HG02588 (cell line): ENCODE results near the gene TUBG2.

ENCODE experiments used
- ATAC-seq: cut with Tn5 transposase; IDR thresholded peaks from one replicate; pipeline ENCODE4 v1.9.1; 2021; ENCODE audit warnings: mild to moderate bottlenecking, moderate library complexity; ENCODE audit not compliant: unreplicated experiment

Gene TUBG2

GRCh38 chr17:42676424-42677011 is 17.4 kb downstream of the TUBG2 start, which contains the start of gene PLEKHH3:
PLEKHH3 (minus strand) TSS chr17:42676994; CDS start chr17:42676563, 431 bp downstream.
- no peak for ATAC-seq

GRCh38 chr17:42677012-42677857 is 18.2 kb downstream of the TUBG2 start:
- peak; percentile 61 for ATAC-seq

GRCh38 chr17:42677921-42678781 is 19.1 kb downstream of the TUBG2 start:
- peak; percentile 29 for ATAC-seq

GRCh38 chr17:42678951-42679491 is 19.9 kb downstream of the TUBG2 start:
- ATAC-seq: no peak

GRCh38 chr17:42679492-42680330 is 20.6 kb downstream of the TUBG2 start:
- peak; percentile 19 for ATAC-seq

GRCh38 chr17:42680331-42680808 is 21.3 kb downstream of the TUBG2 start:
- no peak for ATAC-seq

DNA sequence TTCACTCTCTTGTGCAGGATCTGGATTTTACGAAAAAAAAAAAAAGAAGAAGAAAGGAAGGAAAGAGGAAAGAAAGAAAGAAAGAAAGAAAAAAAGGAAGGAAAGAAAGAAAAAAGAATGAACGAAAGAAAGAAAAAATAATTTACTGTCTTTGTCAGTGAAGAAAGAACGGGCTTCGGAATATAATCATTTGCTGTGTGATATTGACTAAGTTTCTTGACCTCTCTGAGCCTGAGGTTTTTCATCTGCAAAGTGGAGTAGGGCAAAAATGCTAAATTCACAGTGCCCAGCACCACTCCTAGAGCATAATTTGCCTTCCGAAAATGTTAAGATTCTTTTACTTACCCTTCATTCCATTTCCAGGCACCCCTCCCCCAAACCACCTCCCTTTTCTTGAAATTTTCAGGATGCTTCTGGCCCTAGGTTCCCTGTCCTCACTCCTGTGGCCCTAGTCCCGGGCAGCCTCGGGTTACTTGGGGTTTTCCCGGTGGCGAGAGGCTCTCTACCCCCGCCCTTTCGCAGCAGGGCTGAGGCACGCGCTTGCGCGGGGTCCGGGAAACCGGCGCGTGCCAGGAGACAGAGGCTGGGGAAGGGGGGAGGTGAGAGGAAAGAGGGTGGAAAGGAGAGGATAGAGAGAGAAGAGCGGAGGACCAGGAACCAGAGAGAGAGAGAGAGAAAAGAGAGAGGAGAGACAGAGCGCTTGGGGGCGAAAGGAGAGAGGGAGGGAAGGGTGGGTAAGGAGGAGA is 23.1 kb downstream of the TUBG2 start, which contains the start of gene CNTNAP1:
CNTNAP1 (plus strand) TSS at position 556 of the 746 bp plus-strand sequence. CDS start 299 bp downstream, outside the sequence.
- no peak for ATAC-seq

GRCh38 chr17:42682722-42683403 is 23.8 kb downstream of the TUBG2 start:
- no peak for ATAC-seq

- ATAC-seq: no peak
Measured at GRCh38 chr17:42683407-42684034, 24.4 kb downstream of the TUBG2 start.

DNA sequence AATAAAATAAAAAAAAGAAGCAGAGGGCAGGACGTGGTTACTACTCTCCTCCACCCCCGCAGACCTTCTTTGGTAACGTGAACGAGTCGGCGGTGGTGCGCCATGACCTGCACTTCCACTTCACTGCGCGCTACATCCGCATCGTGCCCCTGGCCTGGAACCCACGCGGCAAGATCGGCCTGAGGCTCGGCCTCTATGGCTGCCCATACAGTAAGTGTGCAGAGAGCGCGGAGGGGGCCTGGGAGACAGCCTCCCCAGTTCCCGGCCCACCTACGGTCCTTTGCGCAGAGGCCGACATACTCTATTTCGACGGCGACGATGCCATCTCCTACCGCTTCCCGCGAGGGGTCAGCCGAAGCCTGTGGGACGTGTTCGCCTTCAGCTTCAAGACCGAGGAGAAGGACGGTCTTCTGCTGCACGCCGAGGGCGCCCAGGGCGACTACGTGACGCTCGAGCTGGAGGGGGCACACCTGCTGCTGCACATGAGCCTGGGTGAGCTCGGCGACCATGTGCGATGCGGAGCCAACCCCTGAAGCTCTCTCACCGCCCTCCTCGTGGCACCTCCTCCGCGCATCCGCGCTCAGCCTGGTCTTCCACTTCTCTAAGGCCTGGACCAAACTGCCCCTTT is 26.0 kb downstream of the TUBG2 start:
- ATAC-seq: no peak

DNA sequence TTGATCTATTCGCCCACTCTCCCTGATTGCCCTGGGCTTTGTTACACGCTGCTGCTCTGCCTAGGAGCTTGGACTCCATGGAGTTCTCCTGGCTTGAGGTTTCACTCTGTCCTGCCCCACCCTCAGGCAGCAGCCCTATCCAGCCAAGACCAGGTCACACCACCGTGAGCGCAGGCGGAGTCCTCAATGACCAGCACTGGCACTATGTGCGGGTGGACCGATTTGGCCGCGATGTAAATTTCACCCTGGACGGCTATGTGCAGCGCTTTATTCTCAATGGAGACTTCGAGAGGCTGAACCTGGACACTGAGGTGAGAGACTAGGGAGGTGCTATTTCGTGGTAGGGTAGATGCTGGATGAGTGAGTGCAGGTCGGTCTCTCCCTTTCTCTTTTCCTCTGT is 26.7 kb downstream of the TUBG2 start:
- no peak for ATAC-seq

DNA sequence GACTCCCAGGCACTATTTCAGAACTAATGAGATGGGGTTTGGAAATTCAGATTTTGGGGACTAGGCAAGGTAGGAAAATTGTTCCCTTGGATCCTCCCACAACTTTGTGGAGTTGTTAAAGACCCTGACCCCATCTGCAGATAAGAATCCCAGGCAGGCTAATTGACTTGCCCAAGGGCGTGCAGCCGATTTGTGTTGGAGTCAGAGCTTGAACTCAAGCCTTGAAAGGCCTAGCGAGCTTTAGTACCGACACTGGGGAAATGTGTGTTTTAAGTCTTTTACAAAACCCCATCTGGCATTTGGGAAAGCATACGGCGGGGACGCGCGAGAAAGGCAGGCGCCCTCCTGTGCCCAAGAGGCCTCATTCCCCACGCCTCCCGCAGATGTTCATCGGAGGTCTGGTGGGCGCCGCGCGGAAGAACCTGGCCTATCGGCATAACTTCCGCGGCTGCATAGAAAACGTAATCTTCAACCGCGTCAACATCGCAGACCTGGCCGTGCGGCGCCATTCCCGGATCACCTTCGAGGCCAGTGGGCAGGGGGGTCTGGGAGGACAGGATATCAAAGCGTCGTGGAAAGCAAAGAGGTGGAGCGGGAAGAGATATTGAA is 27.5 kb downstream of the TUBG2 start:
- ATAC-seq: no peak

DNA sequence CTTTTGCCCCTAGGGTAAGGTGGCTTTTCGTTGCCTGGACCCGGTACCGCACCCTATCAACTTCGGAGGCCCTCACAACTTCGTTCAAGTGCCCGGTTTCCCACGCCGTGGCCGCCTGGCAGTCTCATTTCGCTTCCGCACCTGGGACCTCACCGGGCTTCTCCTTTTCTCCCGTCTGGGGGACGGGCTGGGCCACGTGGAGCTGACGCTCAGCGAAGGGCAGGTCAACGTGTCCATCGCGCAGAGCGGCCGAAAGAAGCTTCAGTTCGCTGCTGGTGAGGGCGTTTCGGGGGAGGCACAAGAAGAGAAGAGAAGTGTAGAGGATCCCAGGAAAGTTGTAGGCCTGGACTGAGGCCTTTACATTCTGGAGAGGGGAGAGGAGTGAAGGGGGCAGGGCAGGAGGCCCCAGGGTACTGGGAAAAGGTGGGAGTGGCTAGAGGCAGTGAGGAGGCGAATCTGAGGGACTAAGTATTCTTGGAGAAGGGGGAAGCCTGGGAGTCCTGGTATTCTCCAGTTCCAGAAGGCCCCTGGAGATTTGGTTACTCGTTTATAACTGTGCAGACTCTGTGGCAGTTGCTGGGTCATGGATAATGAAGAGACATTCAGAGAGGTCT is 28.7 kb downstream of the TUBG2 start:
- ATAC-seq: no peak

DNA sequence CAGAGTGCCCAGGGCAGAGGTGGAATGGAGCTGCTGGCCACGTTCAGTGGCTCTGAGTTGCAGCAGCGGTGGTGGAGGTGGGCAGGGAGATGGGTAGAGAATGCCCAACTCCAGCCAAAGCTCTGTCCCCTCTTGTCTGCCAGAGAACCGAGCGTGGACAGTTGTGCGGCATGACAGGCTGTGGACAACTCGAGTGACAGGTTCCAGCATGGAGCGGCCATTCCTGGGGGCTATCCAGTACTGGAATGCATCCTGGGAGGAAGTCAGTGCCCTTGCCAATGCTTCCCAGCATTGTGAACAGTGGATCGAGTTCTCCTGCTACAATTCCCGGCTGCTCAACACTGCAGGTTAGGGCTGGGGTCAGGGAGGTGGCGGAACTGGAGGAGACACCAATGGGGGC is 31.5 kb downstream of the TUBG2 start:
- ATAC-seq: no peak

DNA sequence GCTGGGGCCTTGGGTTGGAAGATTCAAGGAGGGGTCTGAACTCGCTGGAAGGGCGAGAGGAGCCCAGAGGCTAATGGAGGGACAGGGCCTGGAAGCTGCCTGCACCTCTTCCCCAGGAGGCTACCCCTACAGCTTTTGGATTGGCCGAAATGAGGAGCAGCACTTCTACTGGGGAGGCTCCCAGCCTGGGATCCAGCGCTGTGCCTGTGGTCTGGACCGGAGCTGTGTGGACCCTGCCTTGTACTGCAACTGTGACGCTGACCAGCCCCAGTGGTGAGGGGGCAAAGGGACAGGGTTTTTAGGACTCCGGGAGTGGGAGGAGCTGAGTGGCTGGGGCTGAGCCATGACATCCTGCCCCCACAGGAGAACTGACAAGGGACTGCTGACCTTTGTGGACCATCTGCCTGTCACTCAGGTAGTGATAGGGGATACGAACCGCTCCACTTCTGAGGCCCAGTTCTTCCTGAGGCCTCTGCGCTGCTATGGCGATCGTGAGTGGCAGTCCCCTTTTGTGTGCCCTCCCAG is 32.0 kb downstream of the TUBG2 start:
- ATAC-seq: no peak

- no peak for ATAC-seq
Measured at GRCh38 chr17:42692489-42692888, 33.4 kb downstream of the TUBG2 start.

DNA sequence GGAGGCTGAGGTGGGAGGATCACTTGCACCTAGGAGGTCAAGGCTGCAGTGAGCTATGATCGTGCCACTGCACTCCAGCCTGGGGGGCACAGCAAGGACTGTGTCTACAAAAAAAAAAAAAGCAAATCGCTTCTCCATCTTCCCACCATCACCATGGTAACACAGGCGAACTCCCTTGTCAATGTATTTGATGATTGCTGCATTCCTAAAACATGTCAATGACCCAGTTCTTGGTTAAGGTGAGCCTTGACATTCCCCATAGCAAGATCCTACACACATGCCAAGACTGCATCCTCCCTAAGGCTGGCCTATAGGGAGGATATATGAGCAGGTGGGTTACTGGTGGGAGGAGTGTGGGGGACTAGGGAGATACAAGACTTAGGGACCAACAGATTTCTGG is 35.4 kb downstream of the TUBG2 start:
- ATAC-seq: no peak
